A549 (cell line): ENCODE results near the gene VWF.
"Not testable (repeated sequence)": the region's sequence is repeated elsewhere in the genome, so short reads cannot be mapped to it uniquely, and the experiment has no call there.

Source experiments
- CEBPB ChIP-seq, 2 experiments: fragments of >200 bp in 1 of 2; sonication (Bioruptor Twin) in 1 of 2; formaldehyde crosslinking in 1 of 2; IDR thresholded peaks; 2 replicates each; pipeline ENCODE4 v1.6.1; 2012 to 2016
- EHMT2 ChIP-seq: fragments of 200-600 bp; sonication (generic); IDR thresholded peaks from 2 replicates; pipeline ENCODE4 v1.6.1; 2016; ENCODE audit warnings: antibody characterized with exemption, low read depth, mild to moderate bottlenecking, moderate library complexity
- EP300 ChIP-seq, 2 experiments: fragments of >200 bp; sonication (Bioruptor Twin); formaldehyde crosslinking; IDR thresholded peaks; 2 replicates in 1 of 2; 3 replicates in 1 of 2; pipeline ENCODE4 v1.6.1; 2016 to 2017
- HDAC2 ChIP-seq: fragments of 200-600 bp; sonication (generic); IDR thresholded peaks from 2 replicates; pipeline ENCODE4 v1.6.1; 2016
- JUNB ChIP-seq: fragments of >200 bp; sonication (Bioruptor Twin); formaldehyde crosslinking; IDR thresholded peaks from 2 replicates; pipeline ENCODE4 v1.6.1; 2016
- NR3C1 ChIP-seq: fragments of >200 bp; sonication (Bioruptor Twin); formaldehyde crosslinking; IDR thresholded peaks from 3 replicates; pipeline ENCODE4 v1.6.1; 2017
- PHF8 ChIP-seq: fragments of 200-600 bp; sonication (generic); IDR thresholded peaks from 2 replicates; pipeline ENCODE4 v1.6.1; 2016; ENCODE audit warnings: low read depth, mild to moderate bottlenecking, antibody characterized with exemption, moderate library complexity, borderline replicate concordance
- POLR2A ChIP-seq: IDR thresholded peaks from 2 replicates; pipeline ENCODE4 v1.6.1; 2012; ENCODE audit warnings: mild to moderate bottlenecking, low read length
- POLR2AphosphoS2 ChIP-seq: conservative IDR thresholded peaks from 2 replicates; pipeline ENCODE4 v1.6.1; 2012; ENCODE audit warnings: low read length, improper control_type of control experiment, inconsistent platforms
- RFX5 ChIP-seq: fragments of 450-650 bp; IDR thresholded peaks from 2 replicates; pipeline ENCODE4 v1.7.1; 2014; ENCODE audit warnings: antibody characterized with exemption, mild to moderate bottlenecking, moderate library complexity
- SMC3 ChIP-seq: fragments of >200 bp; sonication (Bioruptor Twin); formaldehyde crosslinking; IDR thresholded peaks from 3 replicates; pipeline ENCODE4 v1.6.1; 2018; ENCODE audit warnings: inconsistent platforms
- TF ChIP-seq, protein P1 (sequence below): fragments of >200 bp; sonication (Bioruptor Twin); formaldehyde crosslinking; IDR thresholded peaks from 3 replicates; pipeline ENCODE4 v1.5.1; 2016
- TF ChIP-seq, protein P2 (sequence below): IDR thresholded peaks from 2 replicates; pipeline ENCODE4 v1.6.1; 2012; ENCODE audit warnings: low read depth, borderline replicate concordance

DNA sequence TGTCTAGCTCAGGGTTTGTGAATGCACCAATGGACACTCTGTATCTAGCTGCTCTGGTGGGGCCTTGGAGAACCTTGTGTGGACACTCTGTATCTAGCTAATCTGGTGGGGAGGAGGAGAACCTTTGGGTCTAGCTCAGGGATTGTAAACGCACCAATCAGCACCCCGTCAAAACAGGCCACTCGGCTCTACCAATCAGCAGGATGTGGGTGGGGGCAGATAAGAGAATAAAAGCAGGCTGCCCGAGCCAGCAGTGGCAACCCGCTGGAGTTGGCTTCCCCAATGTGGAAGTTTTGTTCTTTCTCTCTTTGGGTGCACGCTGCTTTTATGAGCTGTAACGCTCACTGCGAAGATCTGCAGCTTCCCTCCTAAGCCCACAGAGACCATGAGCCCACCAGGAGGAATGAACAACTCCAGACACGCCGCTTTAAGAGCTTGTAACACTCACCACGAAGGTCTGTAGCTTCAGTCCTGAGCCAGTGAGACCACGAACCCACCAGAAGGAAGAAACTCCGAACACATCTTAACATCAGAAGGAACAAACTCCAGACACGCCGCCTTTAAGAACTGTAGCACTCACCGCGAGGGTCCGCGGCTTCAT is 35.7 kb upstream of the VWF start:
- TF ChIP-seq, protein P1, sequence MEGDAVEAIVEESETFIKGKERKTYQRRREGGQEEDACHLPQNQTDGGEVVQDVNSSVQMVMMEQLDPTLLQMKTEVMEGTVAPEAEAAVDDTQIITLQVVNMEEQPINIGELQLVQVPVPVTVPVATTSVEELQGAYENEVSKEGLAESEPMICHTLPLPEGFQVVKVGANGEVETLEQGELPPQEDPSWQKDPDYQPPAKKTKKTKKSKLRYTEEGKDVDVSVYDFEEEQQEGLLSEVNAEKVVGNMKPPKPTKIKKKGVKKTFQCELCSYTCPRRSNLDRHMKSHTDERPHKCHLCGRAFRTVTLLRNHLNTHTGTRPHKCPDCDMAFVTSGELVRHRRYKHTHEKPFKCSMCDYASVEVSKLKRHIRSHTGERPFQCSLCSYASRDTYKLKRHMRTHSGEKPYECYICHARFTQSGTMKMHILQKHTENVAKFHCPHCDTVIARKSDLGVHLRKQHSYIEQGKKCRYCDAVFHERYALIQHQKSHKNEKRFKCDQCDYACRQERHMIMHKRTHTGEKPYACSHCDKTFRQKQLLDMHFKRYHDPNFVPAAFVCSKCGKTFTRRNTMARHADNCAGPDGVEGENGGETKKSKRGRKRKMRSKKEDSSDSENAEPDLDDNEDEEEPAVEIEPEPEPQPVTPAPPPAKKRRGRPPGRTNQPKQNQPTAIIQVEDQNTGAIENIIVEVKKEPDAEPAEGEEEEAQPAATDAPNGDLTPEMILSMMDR: not testable (repeated sequence)
- TF ChIP-seq CEBPB (IDR thresholded peaks at IDR 0.05); JUNB; EHMT2; RFX5; SMC3; PHF8; POLR2A; EP300 (IDR thresholded peaks at IDR 0.05); NR3C1; POLR2AphosphoS2; HDAC2: not testable (repeated sequence)
- TF ChIP-seq, protein P2, sequence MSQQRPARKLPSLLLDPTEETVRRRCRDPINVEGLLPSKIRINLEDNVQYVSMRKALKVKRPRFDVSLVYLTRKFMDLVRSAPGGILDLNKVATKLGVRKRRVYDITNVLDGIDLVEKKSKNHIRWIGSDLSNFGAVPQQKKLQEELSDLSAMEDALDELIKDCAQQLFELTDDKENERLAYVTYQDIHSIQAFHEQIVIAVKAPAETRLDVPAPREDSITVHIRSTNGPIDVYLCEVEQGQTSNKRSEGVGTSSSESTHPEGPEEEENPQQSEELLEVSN: not testable (repeated sequence)
